Activated CD8-positive, alpha-beta memory T cell treated with anti-CD3 and anti-CD28 coated beads, Interleukin-2, amount 50 U/mL, for 4 hours (primary cell): ENCODE results near the gene REPIN1.

Experiments used
- DNase-seq: peaks from one replicate; pipeline ENCODE4 v3.0.0-alpha.2; 2020

Gene REPIN1

DNA sequence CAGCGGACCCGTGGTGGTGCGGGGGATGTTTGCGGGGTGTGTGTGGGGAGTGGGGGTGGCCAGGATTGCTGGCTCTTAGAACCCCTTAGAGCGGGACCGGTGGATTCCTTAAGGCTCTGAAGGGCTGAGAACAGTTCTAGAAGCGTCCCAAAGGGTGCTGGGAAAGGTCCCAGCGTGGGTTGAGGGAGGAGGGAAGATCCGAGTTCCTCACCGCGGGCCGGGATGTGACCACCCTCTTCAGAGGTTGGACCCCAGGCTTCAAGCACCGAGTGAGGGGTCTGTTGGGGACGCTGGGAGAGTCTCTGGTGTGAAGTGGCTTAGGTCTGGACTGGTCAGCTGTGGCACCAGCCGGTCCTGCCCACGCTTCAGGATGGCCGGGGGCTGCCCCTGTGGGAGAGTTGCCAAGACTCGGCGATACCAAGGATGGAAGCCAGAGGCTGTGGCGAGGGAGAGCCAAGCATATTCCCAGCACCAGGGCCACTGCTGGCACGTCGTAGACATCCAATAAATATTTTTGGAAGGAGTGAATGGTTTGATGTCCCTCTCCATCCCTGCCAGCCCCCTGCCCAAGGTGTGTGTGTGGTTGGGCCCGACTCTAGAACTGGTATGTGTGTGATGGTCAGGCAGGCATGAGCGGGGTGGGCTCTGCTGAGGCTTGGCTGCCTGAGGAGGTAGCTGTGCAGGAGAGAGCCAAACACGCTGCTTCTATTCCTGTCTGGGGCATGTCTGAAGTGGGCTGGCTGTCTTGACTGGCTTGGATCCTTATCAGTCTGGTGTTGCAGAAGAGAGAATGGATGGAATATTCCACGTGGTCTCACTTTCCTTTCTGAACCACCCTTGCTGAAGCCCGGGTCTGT, 29.7 kb downstream of the REPIN1 start:
- peak; percentile 11 for DNase-seq

DNA sequence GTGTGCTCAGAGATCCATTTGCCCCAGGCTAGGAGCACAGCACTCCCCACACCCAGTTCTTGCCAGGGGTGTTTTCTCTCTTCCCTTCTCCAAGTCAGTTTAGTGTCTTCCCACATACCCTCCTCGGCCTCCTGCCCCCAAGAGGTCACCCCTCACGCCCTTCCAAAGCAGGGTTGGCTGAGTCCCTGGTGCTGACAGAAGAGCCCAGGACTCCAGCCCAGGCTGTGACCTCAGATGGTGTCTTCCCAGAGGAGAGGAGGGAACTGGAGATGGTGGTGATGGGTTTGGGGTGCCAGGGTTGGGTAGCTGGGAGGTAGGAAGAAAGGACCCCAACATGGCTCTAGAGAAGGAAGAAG, 30.3 kb downstream of the REPIN1 start:
- DNase-seq, result no peak

DNA sequence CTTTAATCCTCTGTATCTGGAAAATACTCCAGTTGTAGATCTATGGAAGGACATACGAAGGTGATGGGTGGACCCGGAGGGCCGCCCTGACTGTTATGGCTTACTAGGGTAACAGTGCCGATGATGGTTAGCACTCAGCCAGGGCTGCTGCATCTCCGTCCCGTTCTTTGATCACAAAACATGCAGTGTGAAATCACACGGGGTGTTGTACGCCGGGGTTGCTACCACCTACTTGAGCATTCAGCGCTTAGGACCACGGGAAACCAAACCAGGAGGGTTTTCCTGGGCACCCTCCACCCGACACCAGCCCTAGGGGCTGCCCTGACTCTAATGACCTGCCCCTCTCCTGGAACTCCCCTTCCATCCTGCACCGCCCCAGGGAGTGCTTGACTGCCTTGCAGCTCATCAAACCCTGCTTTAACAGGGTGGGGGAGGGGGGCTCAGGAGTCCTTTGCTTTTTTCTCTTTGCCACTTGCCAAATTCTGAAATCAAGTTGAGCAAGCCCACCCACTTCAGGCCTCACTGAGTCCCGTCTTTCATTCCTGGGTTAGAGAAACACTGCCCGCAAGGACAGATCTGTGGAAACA, 30.9 kb downstream of the REPIN1 start:
- DNase-seq, result no peak

DNA sequence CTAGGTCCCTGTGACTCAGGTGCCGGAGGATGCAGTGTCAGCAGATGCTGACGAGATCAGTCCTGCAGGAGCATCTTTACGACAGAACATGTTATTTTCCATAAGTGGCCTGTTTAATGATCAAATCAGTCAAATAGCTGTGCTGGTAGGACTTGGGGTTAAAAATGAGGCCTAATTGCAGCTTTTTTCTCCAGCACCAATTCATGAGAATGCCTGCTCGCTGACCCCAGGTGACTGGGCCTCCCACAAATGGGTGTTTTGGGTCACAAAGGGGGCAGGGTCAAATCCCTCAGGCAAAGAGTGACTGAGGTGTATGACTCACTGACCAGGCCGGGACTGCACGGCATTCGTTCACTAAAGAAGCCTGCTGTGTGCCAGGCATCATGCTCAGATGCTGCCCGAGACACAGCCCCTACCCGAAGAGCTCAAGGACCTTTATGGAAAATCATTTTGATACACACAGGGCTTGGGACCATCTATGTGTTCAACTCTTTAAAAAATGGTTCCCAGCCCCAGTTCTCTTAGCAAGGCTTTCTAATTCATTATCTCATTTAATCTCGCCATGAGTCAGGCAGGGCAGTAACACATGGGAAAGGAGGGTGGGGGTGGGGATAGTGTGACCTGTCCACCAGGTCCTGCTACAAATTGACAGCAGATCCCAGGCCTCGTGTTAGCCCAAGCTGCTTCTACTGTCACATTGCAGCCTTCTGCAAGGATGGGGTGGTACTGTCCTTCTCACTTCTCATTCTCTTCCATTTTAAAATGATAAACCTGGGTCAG, 31.6 kb downstream of the REPIN1 start:
- DNase-seq, result no peak

DNA sequence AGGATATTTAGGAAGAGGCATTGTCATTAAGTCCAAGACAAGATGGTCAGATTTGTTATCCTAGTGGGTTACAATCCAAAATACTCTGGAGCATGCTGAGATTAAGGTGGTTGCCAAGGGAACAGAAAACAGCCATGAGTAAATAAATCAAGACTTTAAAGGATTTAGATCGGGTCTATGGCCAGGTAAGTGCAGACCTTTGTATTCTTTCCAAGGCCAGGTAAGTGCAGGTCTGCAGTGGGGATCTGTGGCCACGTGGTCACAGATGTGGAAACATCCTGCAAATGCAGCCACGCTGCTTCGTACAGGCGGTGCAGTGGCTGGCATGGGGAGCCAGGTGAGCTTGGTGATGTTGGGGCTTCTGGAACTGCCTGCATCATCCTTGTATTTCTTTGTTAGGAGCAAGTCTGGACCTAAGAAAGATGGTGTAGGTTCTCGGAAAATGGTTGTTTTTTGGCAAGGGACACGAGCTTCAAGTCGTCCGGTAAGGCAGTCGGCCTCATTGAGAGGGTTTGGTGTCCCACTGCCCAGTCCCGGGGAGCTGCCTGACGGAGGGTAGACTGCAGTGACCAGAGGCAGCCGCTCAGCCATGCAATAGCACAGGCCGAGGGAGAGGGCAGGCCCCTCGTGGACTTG, 32.3 kb downstream of the REPIN1 start:
- DNase-seq, result no peak

DNA sequence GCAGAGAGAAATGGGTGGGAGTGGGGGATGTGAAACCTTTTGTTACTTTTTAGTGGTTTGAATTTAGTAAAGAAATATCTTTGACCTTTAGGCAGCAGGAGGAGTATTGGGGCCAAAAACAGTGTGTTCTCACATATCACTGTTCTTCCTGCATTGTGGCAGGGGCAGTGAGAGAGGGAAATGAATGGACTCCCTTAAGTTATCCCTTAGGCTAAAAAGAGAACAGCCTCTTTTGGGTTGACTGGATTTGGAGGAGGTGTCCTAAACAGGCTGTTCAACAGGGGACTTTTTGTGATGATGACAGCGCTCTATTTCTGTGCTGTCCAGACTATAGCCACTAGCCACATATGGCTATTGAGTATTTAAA, 32.8 kb downstream of the REPIN1 start:
- no peak for DNase-seq

DNA sequence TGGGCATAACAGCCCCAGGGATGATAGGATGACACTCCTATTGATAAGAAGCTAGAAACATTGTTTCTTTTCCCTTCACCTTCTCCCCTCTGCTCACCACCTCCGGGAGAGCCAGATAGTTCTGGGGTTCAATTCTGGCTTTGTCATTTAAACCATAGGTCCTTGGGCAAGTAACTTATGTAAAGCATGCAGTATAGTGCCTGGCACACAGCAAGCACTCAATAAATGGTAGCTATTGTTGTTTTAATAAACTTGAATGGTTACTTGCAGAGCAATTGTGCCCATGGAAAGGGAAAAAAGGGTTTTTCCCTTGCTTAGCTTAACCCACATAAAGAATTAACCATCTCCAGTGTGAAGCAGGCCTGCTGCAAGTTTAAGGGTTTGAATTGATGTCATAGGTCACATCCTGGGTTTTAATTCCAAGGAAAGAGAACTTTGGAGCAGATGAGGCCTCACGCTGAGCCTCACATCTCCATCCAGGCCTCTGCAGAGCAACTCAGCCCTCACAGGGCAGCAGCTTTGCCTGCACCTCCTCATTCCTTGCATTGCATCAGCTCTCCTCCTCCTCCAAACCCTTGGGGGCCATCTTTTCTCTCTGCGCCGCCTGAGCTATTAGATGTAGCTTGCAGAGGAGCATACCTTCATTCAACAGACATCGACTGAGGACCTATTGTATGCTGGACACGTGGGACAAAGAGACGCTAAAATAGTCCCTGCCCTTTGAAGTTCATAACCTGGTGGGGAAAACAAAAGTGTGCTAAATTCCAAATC, 33.4 kb downstream of the REPIN1 start:
- DNase-seq, result no peak

DNA sequence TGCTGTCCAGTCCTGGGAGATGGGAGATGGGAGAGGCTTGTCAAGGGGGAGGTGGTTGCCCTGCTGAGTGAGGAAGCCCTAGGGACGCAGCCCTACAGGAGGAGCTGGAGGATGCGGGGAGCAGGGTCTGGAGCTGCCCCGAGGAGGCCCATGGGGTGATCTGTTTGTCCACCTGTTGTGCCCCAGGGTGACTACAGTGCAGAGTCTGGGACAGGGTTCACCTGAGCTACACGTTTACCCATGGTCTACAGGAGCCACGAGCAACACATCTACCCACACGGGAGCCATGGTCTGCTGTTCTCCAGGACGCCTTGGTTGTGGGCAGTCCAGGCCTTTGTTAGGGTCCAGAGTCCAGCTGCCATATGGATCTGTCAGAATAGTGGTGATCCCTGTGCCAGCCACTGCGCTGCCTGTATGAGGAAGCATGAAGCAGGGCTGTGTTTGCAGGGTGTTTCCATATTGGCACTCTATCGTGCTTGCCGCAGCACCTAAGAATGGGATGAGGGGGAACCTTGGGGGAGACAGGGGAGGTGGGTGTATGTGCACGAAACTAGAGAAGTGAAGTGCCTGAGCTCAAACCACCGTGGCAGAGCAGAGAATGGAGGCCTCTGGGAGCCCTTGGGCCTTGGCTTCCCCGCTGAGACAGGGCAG, 34.2 kb downstream of the REPIN1 start:
- no peak for DNase-seq

DNA sequence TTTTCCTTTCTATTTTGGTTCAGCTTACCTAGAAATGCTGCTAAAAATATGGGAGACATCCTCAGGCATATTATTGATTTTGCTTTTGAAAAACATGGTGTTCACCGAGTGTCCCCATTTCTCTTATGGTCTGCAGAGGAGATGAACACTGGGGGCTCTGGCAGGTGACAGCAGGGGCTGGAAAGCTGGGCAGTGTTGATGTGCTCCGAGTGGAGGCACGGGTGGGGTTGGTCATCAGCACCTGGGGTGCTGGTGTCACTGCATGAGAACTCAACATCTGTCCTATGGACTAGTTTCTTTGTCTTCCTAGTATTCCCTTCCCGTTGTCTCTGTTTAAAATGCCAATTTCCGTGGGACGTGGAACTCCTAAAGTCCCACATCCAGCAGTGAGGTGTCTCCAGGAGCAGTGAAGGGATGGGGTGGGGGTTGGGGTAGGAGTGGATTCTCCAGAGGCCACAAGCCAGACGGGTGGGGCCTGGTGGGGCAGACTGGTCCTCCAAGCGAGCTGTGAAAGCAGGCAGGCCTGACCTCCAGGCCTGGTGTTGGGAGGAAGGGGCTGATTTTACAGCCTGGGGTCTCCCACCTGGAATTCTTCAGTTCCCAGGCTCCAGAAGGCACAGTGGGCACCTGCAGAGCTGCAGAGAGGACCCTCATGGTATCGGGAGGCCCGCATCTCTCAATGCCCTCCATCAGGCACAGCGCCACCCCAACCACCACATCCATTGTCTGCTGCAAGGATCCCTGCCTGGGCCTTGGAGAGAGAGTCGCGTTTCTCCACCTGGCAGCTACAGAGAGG, 35.0 kb downstream of the REPIN1 start:
- DNase-seq, result no peak

DNA sequence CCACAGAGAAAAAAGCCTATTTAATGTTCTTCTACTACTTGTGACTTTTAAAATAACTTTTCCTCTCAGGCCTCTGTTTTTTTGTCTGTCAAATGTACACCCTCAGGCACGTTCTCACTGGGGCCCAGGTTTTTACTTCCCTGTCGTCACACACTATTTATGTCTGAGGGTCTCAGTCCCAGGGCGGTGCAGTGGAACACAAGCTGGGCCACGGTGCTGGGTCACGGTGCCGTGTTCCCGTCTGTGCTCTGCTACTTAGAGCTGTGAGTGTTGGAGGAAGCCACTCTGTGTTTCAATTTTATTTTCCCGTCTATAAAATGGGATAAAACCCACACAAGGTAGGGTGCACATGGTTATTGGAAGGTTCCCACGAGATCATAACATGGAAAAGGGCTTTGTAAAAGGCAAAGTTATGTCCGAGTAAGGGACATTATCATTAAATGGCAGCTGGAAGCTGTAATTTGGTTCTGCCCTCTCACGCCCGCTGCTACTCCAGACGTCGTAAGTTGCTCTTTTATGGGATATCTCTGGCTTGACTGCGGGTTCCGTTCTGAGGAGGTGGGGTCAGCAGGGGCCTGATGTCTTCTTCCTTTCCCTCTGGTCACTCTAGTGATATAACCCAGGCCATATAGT, 35.7 kb downstream of the REPIN1 start:
- no peak for DNase-seq

DNA sequence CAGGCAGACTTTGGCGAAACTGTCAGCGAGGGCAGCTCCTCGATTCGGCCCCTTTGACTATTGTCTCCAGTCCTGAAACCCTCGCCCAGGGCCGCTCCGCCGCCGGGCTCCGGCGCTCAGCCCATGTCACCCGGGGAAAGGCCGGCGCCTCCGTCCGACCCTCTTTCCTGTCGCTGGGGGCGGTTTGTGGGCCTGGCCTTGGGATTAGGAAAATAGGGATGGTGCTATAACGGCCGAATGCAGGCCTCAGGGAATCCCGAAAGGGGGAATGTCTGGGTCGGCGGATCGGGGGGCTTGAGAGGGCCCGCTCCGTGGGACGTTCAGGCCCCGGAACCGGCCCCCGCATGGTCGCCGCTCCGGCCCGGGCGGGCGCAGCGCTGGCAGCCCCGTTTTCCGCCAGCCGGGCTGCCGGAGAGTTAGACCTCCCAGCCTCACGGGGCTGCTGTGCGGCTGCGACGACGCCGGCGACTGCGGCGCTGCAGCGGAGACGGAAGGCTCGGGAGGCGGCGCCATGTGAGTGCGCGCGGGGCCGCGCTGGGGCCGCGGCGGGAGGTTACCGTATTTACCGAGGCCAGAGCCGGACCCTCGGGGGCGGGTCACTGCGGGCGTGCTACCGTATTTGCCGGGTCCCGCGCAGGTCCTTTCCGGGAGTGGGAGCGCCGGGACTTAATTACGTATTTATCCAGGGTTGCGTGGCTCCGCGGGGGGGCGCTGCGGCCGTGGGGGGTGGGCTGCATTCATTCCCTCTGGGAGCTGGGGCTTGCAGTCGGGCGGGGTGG, 36.4 kb downstream of the REPIN1 start:
- peak; percentile 72 for DNase-seq

DNA sequence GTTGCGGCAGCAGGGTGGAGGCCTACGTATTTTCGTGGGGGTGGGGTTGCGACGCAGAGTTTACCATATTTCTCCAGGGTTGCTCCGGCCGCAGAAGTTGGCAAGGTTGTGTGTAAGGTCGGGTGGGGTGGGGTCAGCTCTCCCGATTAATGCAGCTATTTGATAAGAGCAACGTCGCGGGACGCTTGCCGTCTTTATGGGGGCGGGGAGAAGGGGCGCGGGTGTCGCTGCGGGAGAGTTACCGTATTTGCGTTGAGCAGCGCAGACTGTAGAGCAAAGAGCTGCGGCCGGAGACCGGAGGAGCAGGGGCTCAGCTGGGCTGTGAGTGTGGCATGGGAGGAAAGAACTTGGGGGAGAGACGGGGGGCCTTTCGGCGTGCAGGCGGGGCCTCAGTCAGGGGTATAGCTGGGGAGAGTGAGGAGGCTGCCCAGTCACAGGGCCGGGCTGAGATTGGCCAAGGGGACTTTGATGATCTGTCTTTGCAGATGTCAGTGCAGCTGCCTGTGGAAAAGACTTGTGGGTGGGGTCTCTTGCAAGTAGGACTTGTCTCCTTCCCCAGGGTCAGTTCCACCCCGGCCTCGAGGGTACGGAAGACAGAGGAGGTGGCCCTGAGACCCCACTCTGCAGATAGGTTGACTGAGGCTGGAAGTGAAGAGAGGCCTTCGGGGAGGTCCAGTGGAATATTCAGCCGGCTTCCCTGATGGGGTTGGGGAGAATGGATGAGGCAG, 37.1 kb downstream of the REPIN1 start:
- DNase-seq, result peak; percentile 20

DNA sequence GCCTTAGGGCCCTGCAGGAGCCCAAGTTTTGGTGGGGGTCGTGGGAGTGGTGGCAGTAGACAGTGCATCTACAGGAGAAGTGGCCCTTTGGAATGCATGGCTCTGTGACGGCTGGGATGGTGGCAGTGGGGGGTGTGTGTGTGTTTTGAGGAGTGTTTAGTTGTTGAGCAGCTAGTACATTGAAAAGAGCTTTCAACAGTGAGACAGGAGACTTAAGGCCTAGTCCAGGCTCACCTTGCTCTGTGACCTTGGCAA, 37.6 kb downstream of the REPIN1 start:
- DNase-seq, result no peak

DNA sequence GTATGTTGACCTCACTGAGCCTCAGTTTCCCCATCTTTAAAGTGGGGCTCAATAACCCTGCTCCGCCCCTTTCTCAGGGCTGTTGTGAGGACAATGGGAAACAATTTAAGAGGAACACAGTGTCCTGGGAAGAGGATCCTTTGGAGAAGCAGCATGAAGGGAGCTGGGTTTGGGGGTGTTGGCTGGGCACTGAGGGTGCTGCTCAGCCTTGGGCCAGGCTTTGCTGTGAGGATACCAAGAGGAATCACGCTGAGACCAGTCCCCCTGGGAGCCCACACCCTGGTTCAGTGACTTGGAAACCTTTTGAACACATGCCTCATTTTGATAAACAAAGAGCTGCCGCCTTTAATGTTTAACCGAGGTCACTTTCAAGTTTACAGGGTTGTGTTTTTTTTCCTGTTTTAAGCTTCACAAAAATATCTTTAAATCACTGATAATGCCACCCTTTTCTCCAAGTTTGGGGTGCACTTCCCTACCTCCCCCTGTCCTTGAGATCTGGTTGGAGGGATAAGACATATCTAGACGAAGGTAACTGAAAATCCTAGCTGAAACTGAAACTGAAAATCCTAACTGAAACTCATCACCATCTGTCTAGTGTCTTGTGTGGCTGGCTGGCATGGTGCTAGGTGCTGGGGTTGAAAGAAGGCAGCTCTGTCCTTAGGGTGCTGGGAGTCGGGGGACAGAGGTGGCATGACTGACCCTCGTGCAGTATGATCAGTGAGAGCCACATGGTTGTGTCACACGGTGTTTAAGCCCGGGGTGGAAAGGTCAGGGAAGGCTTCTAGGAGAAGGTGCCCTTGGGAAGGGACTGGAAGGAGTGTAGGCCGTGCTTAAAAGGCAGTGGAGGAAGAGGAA, 38.2 kb downstream of the REPIN1 start:
- no peak for DNase-seq

DNA sequence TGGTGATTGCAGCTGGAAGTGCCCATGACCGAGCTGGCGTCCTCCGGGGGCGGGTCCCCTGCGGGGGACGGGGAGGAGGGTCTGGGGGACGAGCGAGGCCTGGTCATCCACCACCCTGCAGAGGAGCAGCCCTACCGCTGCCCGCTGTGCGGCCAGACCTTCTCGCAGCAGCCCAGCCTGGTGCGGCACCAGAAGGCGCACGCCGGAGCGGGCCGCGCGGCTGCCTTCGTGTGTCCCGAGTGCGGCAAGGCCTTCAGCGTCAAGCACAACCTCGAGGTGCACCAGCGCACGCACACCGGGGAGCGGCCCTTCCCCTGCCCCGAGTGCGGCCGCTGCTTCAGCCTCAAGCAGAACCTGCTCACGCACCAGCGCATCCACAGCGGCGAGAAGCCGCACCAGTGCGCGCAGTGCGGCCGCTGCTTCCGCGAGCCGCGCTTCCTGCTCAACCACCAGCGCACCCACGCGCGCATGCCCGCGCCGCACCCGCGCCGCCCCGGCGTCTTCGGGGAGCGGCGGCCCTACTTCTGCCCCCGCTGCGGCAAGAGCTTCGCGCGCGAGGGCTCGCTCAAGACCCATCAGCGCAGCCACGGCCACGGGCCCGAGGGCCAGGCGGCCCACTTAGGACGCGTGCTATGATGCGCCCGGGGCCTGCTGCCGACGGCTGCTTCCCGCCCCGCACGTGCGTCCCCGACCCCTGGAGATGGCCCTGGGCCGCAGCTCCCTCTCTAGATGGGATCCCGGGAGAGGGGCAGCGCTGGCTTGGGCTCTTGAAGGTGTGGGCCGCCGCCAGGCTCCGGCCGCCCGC, 39.2 kb downstream of the REPIN1 start:
- no peak for DNase-seq

DNA sequence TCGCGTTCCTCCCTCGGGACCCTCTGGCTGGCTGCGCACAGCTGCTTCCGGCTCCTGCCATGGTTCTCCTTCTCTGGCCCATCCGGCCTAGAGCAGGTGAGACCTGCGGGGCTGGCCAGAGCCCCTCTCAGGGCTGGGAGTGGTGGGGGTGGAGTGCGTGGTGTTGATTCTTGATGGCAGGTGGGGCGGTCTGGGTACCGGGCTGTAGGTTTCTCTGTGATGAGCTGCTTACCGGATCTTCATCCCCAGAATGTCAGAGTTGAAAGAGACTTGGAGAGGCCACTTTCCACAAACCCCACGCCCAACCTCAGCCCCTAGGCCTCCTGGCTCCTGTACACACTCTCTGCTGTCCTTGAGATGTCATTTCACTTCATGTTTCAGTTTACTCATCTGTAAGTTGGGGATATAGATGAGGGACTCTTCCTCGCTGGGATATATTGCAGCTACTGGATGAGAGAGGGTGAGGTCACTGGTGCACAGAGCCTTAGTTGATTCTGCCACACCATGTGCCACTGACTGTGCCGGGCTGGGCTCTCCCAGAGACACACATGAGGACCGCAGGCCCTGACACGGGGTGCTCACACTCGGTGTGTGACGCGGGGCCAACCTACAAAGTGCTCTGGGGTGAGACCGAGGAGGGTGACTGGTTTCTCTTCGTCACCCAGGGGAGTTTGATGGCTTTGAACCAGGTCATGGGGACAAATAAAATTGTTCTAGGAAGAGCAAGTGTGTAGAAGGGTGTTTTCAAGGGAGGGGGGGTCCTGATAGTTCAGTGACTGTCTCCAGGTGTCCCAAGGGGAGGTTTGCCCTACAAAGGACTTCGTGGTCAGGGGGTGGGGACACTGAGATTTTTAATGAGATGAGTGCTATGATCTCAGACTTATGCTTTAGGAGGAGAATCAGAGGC, 40.0 kb downstream of the REPIN1 start:
- no peak for DNase-seq
